GM21423 (cell line): ENCODE data around the gene TMEM11.
"Not testable (repeated sequence)": the region's sequence is repeated elsewhere in the genome, so short reads cannot be mapped to it uniquely, and the experiment has no call there.

Experiments
- ATAC-seq: cut with Tn5 transposase; IDR thresholded peaks from one replicate; pipeline ENCODE4 v1.9.1; 2021; ENCODE audit warnings: mild to moderate bottlenecking, moderate library complexity; ENCODE audit not compliant: unreplicated experiment

Gene TMEM11

DNA sequence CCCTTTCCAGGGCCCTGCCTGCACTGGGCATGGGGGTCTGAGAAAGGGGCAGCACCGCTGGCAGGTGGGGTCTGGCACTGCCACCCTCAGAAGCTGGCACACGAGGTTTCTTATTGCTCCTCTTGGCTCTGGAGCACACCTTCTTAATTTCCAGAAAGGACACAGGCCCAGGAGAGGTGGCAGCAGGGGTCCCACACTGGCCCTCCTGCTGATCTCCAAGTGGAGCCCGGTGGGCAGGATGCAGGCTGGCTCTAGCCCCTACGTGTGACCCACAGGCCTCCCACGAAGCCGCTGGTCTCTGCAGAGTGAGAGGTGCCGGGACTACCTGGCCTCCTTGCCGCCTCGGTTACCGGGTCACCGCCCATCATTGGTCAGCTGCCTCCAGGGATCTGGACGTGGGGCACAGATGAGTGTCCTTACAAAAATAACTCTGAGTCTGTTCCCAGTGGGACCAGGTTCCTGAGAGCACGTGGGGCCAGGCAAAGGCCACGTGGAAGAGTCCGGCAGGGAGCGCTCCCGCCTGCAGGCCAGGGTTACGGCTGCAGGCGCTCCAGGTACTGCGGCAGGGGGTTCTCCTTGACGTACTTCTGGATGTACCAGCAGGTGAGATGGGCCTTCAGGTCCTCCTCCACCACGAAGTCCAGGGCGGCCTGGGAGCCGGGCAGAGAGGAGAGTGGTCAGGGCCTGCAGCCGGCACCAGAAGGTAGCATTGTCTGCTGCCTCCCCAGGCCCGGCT, 29.0 kb upstream of the TMEM11 start:
- ATAC-seq, result no peak

DNA sequence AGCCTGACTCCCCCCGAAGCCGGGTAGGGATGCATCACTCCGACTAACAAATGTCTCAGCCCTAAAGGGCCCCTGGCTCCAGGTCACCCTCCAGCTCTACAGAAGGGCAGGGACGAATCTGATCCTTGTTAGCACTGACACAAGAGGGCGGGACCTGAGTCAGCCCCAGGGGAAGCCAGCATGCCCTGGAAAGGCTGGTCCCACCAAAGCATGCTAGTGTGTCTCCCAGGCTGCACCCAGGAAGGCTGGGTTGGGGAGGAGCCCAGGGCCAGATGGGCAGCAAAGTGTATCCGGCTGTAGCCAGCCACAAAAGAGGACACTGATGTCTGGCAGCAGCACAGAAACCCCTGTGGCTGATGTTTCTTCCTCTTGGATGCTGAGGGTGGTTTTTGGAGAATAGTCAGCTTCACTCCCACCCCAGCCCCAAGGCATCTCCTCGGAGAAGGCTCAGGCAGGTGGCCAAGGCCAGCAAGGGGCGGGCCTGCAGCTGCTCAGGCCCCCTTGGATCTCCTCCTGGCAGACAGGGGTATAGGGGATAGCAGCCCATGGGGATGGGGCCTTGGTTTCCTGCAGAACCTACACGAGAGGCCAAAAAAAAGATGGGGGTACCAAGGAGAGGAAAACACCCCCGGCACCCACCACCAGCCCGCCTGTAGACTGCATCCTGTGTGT, 28.2 kb upstream of the TMEM11 start:
- ATAC-seq, result no peak

DNA sequence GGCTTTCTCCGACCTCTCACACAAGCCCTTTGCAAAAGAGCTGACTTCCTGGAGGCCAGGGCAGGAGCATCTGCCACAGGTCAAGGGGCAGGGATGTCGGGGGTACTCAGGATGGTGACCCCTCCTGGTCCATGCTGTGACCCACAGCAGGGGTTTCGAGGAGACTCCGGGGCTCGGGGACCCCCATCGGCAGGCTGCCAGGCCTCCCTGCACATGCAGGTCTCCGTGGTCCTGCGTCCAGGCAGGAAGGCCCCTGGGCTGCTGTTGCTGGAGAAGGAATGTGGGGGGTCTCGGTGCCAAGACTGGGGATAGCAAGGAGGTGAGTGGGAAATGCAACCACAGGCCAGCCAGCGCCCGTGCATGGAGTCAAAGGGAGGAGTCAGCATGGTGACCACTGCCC, 27.6 kb upstream of the TMEM11 start:
- ATAC-seq, result no peak

DNA sequence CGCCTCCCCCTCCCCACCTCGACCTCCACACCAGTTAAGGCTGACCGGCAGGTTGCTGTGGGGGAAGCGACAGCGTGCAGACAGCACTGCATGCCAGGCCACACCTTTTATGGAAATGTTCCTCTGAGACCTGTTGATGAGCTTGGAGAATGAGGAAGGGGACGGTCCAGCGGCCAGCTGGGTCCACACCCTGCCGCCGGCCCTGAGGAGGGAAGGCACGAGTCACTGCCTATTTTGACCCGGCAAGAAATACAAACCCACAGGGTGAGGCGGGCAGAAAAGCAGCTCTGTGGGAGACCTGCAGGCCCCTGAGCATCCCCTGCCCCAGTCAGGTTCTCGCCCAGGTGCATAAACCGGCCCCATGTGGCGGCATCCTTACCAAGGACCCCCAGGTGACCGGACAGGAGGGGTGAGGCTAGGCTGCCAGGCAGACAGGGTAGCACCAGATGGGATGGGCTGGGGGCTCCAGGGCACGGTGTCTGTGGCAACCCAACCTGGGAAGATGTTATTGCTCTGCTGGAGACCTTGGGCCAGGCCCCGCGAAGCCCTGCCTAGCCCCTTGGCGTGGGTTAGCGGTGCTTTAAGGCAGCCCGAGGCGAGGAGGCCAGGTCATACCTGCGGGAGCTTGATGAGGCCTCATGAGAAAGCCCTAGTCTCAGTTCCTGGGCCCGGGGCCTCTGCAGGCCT, 26.6 kb upstream of the TMEM11 start:
- ATAC-seq, result no peak

DNA sequence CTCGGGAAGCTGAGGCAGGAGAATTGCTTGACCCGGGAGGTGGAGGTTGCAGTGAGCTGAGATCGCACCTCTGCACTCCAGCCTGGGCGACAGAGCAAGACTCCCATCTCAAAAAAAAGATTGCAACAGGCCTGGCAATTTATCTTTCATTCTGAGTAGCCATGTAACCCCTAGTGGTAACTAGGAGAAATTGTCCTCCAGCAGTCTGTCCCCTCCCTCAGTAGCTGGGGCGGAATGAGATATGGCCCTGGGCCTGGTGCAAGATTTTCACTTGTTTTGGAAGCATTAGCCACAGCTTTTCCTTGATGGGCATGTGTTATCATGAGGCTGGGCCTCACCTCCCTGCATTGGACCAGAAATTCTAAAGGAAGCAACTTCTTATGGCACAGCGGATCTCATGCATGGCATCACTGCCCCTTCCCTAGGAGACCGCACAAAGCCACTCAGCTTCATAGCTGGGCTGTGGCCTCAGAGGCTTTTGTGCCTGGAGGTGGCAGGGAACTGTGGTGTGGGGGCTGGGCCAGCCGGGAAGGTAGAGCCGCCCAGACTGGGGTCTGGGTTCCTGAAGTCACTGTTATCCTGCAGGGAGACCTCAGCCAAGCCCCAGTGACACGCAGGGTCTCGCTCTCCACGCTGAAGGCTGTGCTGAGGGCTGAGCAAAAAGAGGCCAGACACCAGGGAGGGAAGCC, 25.9 kb upstream of the TMEM11 start:
- ATAC-seq, result no peak

DNA sequence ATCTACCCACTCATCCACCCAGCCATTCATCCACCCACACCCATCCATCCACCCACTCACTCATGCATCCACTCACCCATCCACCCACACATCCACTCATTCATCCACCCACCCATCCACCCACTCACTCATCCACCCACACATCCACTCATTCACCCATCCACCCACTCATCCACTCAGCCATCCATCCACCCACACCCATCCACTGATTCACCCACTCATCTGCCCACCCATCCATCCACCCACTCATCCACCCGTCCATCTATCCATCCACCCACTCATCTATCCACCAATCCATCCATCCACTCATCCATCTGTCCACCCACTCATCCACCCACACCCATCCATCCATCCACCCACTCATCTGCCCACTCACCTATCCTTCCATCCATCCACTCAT, 22.0 kb upstream of the TMEM11 start:
- ATAC-seq, result no peak

DNA sequence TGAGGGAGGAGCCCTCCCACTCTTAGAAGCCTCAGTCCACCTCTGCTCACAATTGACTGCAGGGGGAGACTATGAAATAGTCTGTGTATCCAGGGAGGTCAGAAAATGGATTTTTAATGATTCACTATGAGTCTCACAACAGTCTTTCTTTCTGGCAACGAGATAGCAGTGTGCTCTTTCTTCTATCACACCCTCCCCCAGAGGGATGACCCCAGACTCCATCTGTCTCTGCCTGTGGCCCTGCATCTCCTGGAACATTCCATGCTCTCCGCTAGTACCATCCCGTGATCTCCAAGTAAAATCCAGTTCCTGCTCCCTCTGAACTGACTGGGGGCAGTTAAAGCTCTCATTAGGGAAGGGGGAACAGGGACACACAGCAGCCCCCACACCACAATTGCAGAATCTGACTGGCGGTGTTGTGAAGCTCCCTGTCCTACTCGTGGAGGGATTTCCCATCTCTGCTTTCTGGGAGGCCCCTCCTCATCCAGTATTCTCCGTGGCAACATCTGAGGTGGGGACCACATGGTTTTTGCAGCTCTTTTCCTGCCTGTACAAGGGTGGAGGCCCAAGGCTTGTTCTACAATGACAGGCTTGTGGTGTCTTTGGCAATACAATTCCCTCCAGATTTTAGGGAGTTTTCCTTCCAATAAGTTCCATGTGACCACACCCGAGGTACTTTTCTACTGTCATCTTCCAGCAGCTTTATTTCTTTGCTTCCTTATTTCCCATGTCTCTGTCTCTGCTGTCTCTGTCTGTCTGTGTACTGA, 19.8 kb upstream of the TMEM11 start:
- no peak for ATAC-seq

DNA sequence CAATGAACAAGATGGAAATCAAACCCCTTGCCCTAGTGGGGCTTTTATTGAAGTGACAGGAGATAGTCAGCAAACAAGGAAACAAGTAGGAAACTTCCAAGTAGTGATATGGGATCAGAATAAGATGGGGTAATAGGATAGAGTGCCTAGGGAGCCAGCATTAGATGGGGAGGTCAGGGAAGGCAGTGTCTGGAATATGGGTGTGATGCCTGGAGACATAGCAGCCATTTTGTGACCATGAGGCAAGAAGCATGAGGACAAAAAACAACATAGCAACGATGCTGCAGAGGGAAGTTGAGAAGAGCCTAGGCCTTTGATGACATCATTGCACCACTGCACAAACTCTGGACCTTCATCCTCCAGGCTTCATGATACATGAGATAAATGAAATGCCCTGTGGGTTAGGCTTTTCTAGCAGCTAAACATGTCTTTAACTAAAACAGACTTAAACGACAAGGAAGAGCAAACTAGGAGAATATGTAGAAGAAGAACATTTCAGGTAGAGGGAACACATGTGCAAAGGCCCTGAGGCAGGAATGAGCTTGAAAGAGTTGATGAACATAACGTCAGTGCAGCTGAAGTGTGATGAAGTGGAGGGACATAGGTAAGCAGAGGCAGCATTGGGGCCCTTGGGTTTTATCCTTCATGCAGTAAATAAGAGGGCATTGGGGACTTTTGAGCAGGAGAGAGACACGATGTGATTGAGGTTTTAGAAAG, 18.2 kb upstream of the TMEM11 start:
- ATAC-seq, result no peak

DNA sequence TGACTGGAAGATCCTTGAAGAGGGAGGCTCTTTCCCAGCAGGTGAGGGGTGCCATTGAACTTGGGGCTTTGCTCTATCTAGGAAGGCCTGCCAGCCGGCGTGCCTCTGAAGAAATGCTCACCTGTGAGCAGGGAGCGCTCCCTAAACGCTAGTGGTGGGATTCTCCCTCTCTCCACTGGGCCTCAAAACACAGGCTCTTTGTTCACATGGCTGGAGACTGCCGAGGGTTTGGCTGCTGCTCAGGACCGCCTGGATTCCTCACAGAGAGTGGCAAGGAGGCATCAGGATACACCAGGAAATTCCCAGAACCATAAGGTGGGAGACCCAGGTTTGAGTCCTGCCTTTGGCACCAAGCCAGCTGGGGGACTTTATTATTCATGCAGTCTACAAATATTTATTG, 17.6 kb upstream of the TMEM11 start:
- ATAC-seq, result no peak

DNA sequence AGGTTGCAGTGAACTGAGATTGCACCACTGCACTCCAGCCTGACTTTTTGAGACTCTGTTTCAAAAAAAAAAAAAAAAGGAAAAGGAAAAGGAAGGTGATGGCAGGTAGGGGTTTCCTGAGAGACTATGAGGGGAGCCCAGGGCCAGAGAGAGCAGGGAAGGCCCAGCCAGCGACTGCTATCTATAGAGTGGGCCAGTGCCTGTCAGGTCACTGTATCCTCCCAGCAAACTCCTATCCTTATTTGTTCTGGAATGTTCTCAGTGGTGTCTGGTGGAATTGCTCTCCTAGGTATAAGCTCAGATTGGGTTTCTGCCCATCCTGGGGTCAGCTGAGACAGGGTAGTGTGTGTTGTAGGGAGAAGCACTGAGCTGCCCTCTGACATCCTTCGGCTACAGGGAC, 14.9 kb upstream of the TMEM11 start:
- ATAC-seq, result no peak

DNA sequence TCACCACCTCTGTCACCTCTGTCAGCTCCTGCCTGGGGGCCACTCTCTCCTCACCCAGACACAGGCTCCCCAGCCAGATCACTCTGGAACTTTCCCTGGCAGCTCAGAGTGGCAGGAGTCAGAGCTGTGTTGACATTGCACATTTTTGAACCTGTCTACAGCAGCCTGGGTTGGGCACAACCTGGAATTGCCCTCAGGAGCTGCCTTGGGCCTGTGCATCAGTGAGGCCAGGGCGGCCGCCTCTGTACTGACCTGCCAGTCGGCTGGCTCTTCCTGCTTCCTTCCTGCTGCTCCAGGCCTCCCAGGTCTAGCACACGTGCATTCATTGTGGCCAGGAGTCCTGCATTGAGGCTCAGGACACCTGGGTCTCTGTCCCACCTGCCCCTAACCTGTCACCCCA, 14.2 kb upstream of the TMEM11 start:
- ATAC-seq, result no peak

DNA sequence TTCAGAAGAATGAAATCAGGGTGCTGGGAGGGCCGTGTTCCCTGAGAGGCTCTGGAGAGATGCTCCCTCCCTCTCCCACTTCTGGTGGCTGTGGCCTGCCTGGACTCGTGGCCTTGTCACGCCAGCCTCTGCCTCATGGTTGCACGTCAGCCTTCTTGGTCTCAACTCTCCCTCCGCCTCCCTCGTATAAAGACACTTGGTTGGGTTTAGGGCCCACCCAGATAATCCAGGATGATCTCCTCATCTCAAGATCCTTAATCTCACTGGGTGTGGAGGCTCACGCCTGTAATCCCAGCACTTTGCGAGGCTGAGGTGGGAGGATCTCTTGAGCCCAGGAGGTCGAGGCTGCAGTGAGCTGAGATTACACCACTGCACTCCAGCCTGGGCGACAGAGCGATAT, 13.3 kb upstream of the TMEM11 start:
- not testable (repeated sequence) for ATAC-seq

DNA sequence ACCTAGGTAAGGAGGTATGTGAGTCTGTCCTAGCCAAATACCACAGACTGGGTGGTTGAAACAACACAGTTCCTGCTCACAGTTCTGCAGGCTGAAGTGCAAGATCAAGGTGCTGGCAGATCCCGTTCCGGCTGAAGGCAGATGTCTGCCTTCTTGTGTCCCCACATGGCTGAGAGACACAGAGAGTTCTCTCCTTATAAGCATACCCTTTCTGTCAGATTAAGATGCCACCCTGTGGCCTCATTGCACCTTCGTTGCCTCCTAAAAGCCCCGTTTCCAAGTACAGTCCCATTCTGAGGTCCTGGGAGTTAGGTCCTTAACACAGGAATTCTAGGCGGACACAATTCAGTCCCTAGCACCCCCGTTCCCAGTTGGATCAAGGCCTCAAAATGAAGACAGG, 9.1 kb upstream of the TMEM11 start:
- ATAC-seq, result no peak

DNA sequence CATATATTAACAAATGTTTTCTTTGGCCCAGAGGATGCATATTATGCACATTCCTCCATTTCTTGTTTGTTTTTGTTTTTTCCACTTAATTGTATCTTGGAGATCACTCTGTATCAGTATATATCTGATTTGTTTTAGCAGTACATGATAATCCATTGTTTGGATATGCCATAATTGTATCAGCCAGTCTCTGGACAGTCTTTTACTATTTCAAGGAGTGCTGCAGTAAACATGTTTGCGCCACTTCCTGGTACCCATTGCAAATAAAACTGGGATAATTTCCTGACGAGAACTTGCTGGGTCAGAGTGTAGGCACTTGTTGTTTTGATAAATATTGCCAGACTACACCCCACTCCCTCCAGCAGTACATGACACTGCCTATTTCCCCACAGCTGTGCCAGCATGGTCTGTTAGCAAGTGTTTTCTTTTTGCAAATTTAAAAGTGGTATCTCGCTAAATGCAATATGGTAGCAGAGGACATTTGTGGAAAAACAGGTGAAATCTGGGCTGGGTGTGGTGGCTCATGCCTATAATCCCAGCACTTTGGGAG, 4.9 kb upstream of the TMEM11 start:
- no peak for ATAC-seq

DNA sequence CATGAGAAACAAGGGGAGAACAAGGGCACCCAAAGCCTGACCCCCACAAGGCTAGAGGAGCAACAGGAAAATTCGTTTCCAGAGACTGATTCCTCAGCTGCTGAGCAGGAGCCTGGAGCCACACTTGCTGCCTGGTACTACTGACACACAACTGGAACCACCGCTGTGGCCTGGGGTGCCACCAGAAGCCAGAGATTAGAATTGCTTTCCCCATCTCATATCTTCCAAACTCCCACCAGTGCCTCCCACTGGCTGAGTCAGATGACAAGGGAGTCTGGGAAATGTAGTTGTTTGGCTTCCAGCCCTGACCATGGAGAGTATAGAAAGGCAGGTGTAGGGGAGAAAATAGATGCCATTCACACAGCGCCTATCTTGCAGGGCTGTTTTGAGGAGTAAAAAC, 4.1 kb upstream of the TMEM11 start:
- ATAC-seq, result no peak

DNA sequence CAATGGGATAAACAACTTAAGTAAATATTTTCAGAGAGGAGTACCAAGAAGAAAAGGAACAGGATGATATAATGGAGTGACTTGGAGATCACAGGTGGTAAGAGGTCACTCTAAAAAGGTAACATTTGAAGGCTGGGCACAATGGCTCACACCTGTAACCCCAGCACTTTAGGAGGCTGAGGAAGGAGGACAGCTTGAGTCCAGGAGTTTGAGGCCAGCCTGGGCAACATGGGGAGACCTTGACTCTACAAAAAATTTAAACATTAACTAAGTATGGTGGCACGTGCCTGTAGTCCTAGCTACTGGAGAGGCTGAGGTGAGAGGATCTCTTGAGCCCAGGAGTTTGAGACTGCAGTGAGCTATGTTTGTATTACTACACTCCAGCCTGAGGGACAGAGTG, 3.4 kb upstream of the TMEM11 start:
- ATAC-seq, result no peak

DNA sequence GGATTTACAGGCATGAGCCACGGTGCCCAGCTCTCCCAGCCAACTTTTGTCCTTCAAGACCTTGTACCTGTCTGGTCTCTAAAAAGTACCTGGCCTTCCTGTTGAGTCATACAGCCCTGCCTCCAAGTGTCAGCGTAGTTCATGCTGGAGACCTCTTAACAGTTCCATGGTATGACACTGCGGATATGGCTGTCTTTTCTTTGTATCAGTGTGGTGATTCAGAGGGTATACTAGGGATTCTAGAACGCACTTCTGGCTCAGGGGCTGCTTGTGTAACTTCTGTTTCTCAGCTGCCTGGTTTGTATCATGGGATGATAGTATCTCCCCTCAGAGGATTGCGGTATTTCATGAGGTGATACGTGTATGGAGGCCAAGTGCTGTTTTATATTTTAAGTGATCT, 2.0 kb upstream of the TMEM11 start:
- ATAC-seq, result no peak

DNA sequence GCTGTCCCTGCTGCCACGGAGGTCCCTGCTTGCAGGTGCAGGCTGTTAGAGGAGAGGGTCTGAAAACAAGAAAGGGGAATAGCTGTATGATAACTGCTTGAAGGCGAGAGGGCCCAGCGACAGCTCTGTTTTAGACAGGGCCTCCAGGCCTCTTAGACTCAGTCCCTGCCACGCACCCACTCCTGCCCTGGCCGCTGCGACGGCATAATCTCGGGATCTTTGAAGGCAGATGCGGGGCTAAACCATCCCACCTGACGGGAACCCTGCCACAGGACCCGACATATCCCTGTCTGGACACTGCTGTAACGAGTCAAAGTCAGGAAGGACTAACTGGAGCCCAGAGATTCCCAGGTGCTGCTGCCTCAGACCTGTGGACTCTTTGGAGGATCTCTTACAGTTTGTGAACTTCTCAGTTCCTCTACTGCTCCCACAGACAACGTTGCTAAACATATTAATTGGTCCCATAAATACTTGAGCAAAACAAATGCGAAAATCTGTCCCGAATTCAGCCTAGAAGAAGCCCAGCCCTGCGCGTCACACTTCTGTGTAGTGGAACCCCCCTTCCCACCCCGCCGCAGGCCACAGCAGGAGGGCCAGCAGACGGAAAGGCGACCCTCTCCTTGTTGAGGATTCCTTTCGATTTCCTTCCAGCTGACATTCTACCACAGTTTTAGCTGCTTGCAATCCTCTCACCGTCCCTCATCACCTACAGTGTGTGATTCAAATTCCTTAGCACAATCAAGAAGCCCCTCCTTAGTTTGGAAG, 998 bp upstream of the TMEM11 start:
- no peak for ATAC-seq

DNA sequence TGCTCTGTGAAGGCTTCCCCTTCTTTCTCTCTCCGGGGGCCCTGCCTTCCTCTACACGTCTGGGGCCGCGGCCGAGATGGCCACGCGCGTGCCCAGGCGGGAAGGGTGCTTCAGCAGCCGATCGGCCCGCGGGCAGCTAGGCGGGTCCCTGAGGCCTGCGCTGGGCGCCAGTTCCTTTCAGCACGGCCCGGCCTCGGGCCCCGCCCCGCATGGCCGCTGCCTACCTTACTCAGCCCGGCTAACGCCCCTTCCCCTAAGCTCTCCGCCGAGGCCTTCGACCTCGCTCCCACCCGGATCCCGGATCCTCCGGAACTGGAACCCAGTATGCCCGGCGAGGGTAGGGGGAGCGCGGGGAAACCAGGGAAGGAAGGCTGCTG, 335 bp downstream of the TMEM11 start:
- peak; percentile 18 for ATAC-seq
